ENCODE results near the gene MED12L.

GRCh38 chr3:151394611-151395010 is 309.1 kb downstream of the MED12L start:
- TF ChIP-seq POLR3A (IDR thresholded peaks at IDR 0.05; ENCODE audit: borderline replicate concordance, extremely low read depth, insufficient read depth, insufficient read length), result no peak
- TF ChIP-seq CEBPZ (IDR thresholded peaks at IDR 0.05; ENCODE audit: borderline replicate concordance, low read depth, low read length), result no peak
- no peak for TF ChIP-seq RFX7 (CRISPR knock-in tag; IDR thresholded peaks at IDR 0.05)
- no peak for TF ChIP-seq RERE (CRISPR knock-in tag; IDR thresholded peaks at IDR 0.05; ENCODE audit: borderline replicate concordance)
- TF ChIP-seq ZBTB8A (IDR thresholded peaks at IDR 0.05; ENCODE audit: partially characterized antibody), result no peak
- no peak for TF ChIP-seq CEBPG (CRISPR knock-in tag; IDR thresholded peaks at IDR 0.05)
- TF ChIP-seq CEBPG (tag; conservative IDR thresholded peaks at IDR 0.05 in 1 of 2, IDR thresholded peaks at IDR 0.05 in 1 of 2), result no peak
- no peak for TF ChIP-seq DNMT1 (IDR thresholded peaks at IDR 0.05)
- TF ChIP-seq CTCF (IDR thresholded peaks at IDR 0.05 in 2 of 3, conservative IDR thresholded peaks at IDR 0.05 in 1 of 3; ENCODE audit: insufficient read depth in 2 of 3, low read depth in 1 of 3, low read length in 3 of 3), result no peak
- TF ChIP-seq FOXM1 (IDR thresholded peaks at IDR 0.05; ENCODE audit: low read depth), result no peak
- no peak for TF ChIP-seq FOXM1 (CRISPR knock-in tag; IDR thresholded peaks at IDR 0.05; ENCODE audit: low read depth)
- TF ChIP-seq MAX (CRISPR knock-in tag; IDR thresholded peaks at IDR 0.05), result no peak
- no peak for TF ChIP-seq ETV6 (IDR thresholded peaks at IDR 0.05; ENCODE audit: borderline replicate concordance in 1 of 2, low read depth in 2 of 2, low read length in 1 of 2)
- TF ChIP-seq ETV6 (CRISPR knock-in tag; IDR thresholded peaks at IDR 0.05; ENCODE audit: borderline replicate concordance), result no peak
- TF ChIP-seq ZKSCAN8 (CRISPR knock-in tag; IDR thresholded peaks at IDR 0.05), result no peak
- TF ChIP-seq EZH2 (IDR thresholded peaks at IDR 0.05; ENCODE audit: borderline replicate concordance, low read depth, low read length), result no peak
- no peak for TF ChIP-seq ZNF280B (CRISPR knock-in tag; IDR thresholded peaks at IDR 0.05)

All from K562 (cell line).